OCI-LY1 (cell line): ENCODE results near the gene CCDC85C.

Experiments used
- CTCF ChIP-seq: fragments of 200-600 bp; sonication (generic), shearing (Covaris generic); IDR thresholded peaks from 2 replicates; pipeline ENCODE4 v1.5.1; 2017; ENCODE audit warnings: mild to moderate bottlenecking, antibody characterized with exemption, low read length, moderate library complexity, mixed read lengths
- EZH2 ChIP-seq: fragments of 200-600 bp; sonication (generic), shearing (Covaris generic); IDR thresholded peaks from 2 replicates; pipeline ENCODE4 v1.8.0; 2017; ENCODE audit warnings: borderline replicate concordance, mixed run types, mild to moderate bottlenecking, antibody characterized with exemption, low read length, moderate library complexity, mixed read lengths

GRCh38 chr14:99599393-99599792 lies 4.6 kb downstream of the CCDC85C start:
- TF ChIP-seq CTCF (no peak), EZH2 (no peak)
